ENCODE results near the gene EEF1AKMT2.

- TF ChIP-seq CTCF (IDR thresholded peaks at IDR 0.05) = no peak
- no peak for TF ChIP-seq JAZF1 (CRISPR knock-in tag; IDR thresholded peaks at IDR 0.05)
- no peak for TF ChIP-seq ATF2 (CRISPR knock-in tag; IDR thresholded peaks at IDR 0.05; ENCODE audit: borderline replicate concordance, low read depth)
- no peak for TF ChIP-seq ATF3 (CRISPR knock-in tag; conservative IDR thresholded peaks at IDR 0.05)
- no peak for TF ChIP-seq ZBTB21 (CRISPR knock-in tag; IDR thresholded peaks at IDR 0.05; ENCODE audit: borderline replicate concordance)
- TF ChIP-seq NR3C1 (CRISPR knock-in tag; conservative IDR thresholded peaks at IDR 0.05; ENCODE audit: low read depth) = no peak
Observed at GRCh38 chr10:124825702-124826101, 34.0 kb upstream of the EEF1AKMT2 start.

Measured in WTC11 (cell line).